Coronary artery (tissue), 2 donors: ENCODE data around the gene CPED1.
A peak's percentile ranks its signal among the peaks of the same experiment; 100 is the strongest.

Experiments
- DNase-seq: peaks from one replicate; pipeline ENCODE4 v3.0.0-alpha.2; 2017; ENCODE audit warnings: low spot score
- H3K27ac ChIP-seq, 2 donors: fragments of 200-600 bp; sonication (generic); one replicate each; pipeline ENCODE4 v1.5.1; 2016 to 2019
- H3K4me3 ChIP-seq: fragments of 200-600 bp; sonication (generic); 2 replicates; pipeline ENCODE4 v1.5.1; 2016; ENCODE audit warnings: mild to moderate bottlenecking, moderate library complexity
- TF ChIP-seq, protein P1 (sequence below): fragments of 200-600 bp; sonication (generic); IDR thresholded peaks from one replicate; pipeline ENCODE4 v1.5.1; 2019; ENCODE audit warnings: antibody characterized with exemption

Gene CPED1

DNA sequence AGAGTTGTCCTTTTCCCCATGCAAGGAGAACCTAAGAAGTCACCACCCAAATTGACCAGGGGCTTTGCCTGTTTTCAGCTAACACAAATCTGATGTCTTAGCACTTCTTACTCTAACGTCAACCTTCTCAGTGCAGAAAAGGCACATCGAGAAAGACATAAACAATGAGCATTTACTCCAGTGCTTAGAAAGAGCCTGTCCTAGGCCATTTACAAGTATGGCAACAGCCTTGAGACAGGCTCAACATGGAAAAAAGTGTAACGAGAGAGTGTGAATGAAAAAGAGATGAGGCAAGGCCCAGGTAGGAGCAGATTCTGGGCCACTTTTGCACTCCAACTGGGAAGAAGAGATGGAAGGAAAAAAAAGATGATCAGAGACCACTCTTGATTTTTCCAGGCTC is 54.4 kb downstream of the CPED1 start:
- H3K27ac ChIP-seq: peak overlapping the region in 1 of 2 donors; percentile 67
- TF ChIP-seq, protein P1, sequence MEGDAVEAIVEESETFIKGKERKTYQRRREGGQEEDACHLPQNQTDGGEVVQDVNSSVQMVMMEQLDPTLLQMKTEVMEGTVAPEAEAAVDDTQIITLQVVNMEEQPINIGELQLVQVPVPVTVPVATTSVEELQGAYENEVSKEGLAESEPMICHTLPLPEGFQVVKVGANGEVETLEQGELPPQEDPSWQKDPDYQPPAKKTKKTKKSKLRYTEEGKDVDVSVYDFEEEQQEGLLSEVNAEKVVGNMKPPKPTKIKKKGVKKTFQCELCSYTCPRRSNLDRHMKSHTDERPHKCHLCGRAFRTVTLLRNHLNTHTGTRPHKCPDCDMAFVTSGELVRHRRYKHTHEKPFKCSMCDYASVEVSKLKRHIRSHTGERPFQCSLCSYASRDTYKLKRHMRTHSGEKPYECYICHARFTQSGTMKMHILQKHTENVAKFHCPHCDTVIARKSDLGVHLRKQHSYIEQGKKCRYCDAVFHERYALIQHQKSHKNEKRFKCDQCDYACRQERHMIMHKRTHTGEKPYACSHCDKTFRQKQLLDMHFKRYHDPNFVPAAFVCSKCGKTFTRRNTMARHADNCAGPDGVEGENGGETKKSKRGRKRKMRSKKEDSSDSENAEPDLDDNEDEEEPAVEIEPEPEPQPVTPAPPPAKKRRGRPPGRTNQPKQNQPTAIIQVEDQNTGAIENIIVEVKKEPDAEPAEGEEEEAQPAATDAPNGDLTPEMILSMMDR: no peak
- no peak for DNase-seq

DNA sequence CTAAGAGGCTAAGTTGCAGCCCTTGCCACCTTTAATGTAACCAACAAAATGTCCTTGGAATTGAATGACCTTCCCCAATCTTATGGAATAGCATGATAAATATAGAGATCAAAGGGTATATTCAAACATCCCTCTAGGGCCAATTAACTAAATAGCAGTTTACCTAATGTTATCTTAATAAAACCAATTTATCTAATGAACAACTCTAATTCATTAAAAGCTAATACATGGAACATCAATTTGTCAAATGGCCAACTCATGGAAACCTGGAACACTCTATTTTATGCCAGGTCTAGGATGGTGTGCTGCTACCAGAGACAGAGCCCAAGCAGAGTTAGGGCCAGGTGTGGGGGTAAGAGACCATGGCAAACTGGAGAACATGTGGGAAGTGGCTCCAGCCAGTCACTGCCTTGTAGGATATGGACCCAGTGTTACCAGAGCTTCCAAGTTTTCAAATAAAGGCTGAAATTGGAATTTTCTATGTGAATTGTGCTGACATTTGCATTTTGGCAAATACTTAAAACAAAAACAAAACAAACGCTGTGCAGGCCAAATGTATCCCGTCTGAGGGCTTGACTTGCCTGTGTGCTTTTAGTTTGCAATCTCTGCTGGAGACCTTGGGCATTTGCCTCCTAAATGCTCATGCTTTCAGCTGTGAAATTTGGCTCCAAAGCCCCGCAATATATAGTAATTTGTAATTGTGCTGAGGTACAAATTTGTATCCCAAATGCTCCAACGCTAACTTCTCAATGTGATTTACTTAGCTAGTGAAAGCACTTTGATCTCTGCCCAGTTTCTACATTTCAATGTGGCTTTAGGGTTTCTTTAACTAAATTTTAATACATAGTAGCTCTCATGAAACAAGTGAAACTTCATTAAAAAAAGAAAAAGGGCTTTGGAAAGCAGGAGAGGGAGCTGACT is 55.1 kb downstream of the CPED1 start:
- Histone ChIP-seq H3K4me3 (no peak overlapping the region), H3K27ac (peak overlapping the region in 1 of 2 donors; percentile 67)
- no peak for DNase-seq
- TF ChIP-seq, protein P1: no peak

More for the DNA sequence above, 54.4 kb downstream of the CPED1 start:
- no peak overlapping the region for H3K4me3 ChIP-seq

DNA sequence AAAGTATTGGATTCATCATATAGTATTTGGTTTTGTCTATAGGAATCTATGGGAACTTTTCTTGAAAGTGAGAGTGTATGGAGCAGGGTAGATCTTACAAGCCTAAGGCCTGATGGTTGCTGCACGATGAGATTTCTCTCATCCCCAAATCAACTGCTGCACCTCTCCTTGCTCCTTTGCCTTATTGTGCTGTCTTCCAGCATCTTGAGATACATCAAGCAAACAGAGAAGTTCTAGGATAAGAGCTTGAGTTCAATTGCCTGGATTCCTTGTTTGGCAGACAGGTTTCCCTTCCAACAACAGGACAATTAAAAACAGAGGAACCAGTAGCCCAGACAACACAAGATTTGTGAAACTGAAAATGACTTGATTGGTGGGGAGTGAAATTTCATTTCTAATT is 56.6 kb downstream of the CPED1 start:
- no peak for DNase-seq
- TF ChIP-seq, protein P1: no peak
- Histone ChIP-seq H3K27ac (peak overlapping the region; percentile 28 to 32), H3K4me3 (peak overlapping the region; percentile 12)

DNA sequence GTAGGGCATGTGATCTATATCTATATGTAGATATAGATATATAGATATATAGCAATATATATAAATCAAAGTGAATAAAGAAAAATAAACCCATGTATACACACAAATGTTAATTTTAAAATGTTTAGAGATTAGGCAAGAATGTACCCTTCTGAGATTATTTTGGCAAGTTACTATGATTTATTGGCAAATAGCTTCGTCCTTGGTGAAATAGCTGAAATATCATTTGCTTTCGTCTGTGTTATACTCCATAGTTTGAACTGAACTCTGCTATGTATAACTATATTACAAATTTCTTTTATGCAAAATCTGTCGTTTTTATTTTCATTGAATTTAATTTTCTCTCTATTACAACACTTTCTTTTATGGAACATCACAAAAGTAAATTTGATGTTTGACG is 57.5 kb downstream of the CPED1 start:
- DNase-seq: no peak
- peak overlapping the region in 1 of 2 donors; percentile 28 for H3K27ac ChIP-seq
- no peak overlapping the region for H3K4me3 ChIP-seq
- TF ChIP-seq, protein P1: no peak

DNA sequence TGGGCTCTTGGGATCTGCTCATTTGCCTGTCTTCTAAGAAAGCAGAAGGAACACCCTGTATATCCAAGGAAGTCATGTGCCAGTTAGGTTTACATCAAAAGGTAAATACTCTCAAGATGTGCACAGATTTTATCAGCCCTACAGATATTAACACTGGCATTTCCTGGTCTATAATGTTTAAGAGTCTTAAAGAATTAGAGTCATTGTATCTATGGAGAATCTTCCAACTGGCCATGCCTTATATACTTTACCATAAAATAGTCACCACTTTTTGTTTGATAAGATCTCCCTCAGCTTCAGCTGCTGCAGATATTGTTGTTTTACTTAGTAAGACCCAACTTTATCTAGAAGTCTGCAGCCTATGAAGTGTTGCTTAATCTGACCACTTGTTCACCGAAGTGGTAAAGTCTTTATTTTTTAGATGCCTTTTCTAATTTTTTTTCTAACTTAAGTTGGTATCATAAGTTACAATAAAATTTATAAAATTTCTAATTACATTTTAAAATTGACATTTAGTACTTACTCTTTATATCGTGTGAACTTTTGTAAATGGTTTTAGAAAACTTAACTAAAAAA is 58.5 kb downstream of the CPED1 start:
- TF ChIP-seq, protein P1: no peak
- Histone ChIP-seq H3K4me3 (no peak overlapping the region), H3K27ac (no peak overlapping the region)
- DNase-seq: no peak

DNA sequence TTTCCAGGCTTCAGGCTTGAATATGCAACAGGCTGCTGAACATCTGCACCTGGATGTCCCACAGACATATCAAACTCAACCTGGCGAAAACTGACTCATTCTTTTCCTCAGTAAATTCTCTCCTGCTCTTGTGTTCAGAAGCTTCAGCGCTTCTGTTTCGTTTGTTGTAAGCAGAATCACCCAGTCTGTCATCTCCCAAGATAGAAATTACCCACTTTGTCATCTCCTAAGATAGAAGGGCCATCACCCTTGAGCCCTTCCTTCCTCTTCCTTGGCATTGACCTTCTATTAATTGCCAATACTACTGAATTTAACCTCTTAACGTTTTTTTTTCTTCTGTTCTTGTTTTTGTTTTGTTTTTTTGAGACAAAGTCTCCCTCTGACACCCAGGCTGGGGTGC is 59.7 kb downstream of the CPED1 start:
- Histone ChIP-seq H3K4me3 (no peak overlapping the region), H3K27ac (no peak overlapping the region)
- TF ChIP-seq, protein P1: no peak
- no peak for DNase-seq
